HG03442 (cell line): ENCODE measurements around the gene KIRREL1.

ENCODE experiments used
- ATAC-seq: cut with Tn5 transposase; IDR thresholded peaks from one replicate; pipeline ENCODE4 v1.9.1; 2021; ENCODE audit warnings: mild to moderate bottlenecking, moderate library complexity; ENCODE audit not compliant: unreplicated experiment

The KIRREL1 gene

DNA sequence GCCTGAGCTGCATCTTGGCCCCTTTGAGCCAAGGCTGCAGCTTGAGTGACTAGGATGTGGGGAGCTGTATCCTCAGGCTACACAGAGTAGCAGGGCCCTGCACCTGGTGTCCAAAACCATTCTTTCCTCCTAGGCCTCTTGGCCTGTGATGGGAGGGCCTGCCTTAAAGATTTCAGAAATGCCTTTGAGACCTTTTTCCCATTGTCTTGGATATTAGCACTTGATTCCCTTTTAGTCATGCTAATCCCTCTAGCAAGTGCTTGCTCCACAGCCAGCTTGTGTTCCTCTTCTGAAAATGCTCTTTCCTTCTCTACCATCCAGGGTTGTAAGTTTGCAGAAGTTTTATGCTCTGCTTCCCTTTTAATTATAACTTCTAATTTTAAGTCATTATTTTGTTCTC lies 21.7 kb upstream of the KIRREL1 start:
- no peak for ATAC-seq

DNA sequence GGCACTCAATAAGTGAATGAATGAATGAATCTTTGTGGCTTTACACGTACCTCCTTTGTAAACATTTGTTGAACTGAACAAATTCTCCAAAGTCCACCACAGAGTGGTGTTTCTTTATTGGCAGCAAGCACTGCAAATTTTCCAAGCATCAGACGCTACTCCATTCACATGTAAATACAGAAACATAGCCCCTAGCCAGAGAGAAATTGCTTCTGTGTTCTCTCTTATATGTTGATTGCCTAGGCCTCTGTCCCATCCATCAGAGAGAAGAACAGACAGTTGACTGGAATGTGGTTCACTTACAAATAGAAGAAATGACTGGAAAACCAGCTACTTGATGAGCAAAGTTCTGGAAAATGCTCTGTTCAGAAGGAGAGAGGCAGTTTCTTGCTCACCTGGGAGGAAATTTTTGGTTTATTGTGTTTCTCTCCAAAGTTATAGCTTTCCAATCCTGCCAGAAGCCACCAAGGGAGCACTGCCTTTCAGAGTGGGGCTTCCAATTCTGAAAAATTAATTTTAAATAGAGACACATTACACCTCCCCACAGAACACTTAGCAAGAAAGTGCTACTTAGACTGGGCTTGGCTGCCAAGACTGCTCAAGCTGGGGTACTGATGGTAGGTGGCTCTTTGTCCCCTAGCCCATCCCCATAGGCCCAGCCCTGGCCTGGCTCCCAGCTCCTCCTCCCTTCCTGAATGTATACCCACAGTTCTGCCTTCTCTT lies 18.1 kb upstream of the KIRREL1 start:
- no peak for ATAC-seq

DNA sequence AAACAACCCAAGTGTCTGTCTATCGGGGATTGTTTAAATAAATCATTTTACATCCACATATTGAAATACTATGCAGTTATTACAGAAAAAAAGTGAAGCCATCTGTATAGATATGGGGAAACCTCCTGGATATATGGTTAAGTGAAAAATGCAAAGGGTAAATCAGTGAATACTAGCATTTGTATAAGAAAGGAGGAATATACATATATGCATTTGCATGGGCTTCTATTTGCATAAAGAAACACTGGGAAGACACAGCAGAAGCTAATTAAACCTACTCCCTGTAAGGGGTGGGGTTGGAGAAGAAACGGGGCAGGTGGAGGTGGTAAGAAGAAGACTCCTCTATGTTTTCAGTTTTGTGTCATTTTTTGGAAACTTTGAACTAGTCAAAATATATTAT lies 16.6 kb upstream of the KIRREL1 start:
- ATAC-seq, result no peak

DNA sequence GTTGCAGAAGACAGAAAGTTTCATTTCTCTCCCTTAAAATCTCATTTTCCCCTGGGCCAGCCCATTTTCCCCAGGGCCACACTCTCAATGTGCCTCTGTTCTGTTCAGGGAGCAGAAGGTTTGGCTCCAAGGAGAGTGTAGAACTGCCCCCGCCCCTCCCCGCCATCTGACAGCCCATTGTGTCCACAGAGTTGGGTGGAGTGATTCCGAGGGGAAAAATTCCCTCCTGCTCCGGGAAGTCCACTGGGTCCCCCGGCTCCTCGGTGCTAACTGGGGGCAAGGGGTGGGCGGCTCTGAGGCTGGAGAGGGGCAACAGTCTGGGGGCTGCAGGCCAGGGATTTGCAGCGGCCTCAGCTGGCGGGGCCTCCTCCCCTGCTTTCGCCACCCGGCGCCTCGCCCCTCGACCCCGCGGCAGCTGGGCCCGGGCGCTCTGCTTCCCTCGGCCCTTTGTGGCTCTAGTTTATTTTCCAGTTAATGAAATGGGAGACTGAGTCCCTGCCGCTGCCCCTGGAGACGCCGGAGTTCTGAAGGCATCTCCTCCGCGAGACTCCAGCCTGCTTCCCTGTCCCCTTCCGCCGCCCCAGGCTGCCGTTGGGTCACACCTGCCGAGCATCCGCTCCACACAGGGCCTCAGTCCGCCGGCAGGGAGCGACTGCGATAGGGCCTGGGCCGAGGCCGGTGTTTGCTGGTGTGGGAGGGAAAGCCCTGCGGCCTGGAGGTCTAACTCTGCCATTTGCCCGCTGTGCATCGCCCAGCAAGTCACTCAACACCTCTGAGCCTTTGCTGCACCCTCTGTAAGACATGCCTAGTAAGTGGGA lies 14.7 kb upstream of the KIRREL1 start:
- ATAC-seq, result no peak

DNA sequence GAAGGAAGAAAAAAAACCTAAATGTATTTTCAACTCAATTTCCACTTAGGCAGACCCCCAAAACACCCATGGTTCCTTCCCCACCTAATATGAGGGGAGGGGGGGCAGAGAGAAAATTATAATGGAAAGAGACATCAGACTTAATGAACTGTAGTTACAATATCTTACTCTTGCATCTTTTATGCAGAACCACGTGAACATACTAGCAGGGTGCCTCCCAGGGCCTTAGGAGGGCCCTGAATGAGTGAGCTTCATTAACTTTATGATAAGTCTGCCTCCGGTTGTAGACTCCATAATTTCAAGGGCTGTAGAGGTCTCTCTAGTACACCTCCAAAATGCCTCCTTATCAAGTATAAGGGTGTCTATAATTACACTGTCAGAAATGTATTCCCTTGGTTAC lies 11.3 kb upstream of the KIRREL1 start:
- ATAC-seq, result no peak

DNA sequence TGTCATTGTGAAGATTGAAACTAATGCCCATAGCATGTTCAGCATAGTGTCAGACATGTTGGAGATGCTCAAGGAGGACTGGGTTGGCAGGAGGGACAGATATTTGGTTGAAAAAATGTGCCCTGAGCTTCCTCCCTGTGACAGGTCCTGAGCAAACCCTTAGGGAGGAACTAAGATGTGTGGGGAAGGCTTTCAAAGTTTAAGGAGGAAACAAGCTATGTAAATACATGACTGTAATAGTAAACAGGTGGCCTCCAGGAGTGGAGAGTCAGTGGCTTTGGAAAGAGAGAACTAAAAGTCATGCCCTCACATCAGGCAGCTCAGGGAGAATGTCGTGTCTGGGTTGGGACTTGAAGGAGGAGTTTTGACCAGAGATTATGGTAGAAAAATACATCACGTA lies 9.7 kb upstream of the KIRREL1 start:
- no peak for ATAC-seq

DNA sequence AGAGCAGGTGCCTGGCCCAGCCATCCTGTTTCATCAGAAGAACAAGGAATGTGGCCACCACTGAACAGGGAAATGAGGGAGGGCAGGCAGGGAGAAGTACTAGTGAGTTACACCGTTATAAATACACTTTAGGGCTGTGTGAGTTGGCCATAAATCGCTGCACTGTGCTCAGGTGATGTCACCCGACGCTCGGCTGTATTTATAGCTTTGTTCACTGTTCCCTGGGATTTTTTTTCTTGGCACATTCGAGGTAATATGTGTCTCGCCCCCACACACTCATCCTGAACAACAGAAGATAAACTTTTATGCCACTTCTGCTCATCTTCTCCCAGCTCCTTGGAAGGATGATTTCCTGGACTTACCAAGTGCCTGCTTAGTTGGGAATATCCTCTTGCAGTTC lies 9.0 kb upstream of the KIRREL1 start:
- no peak for ATAC-seq

DNA sequence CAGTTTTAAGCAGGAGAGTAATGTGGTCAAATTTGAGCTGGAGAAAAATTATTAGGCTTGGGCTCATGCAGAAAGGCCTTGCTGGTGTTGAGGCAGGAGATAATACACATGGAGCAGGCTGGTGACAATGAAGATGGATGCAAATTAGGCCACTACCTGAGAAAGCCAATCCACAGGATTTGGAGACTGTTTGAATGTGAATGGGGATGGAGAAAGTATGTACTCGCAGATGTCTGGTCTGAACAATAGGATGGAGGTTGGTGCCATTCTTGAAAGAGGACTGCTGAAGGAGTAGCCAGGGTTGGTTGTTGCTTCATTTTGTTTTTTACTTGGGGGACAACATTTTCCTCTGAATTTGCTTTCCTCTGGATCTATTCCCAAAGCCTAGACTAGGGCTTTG lies 8.0 kb upstream of the KIRREL1 start:
- ATAC-seq, result no peak

DNA sequence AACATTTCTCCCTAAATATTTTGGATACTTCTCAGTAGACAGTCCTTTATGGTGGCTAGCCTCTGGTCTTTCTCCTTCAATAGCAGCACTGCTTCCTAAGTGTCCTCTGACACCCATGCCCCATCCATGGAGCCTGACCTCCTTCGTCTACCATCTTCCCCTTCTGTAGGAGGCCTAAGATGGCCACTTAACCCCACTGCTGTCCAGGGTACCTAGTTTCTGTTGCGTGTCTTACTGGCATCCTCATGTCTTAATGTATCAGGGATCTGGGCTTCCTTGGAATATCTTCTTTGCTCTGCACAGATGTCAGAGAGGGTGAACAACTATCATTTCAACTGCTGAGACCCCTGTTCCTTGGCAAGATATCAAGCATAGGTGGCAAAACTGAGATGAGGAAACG lies 5.4 kb upstream of the KIRREL1 start:
- ATAC-seq, result no peak

DNA sequence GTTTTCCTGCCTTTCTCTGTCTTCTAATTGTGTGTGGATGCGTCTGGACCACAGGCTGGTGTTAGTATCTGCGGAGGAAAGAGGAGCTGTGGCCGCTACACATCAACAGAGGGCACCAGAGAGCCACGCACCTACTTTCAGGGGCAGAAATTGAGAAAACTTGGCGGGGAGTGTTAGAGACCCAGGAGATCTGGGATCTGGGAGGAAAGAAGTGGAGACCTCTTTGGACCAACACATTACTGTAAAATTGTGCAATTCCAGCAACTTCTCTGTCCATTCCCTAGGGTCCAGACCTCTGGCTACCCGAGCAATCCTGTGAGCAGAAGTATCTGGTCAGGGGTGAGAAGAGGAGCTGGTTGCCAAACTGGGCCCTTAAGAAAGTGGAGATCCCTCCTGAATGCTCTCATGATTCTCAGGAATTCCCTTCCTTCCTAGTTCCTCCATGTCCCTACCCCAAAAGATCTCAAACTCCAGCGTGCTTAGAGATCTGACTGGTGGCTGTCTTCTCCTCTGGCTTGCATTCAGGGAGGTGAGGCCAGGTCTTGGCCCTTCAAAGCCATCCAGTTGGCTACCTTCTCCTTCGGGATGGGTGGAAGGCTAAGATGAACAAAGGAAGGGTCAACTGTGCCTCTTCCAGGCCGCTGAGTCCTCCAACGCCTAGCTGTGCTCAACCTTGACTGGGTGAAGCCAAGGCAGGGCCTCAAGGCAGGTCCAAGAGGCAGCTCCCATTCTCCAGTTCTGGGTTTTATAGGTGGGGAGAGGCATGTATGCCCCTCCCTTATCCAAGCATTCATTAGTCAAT lies 1.2 kb upstream of the KIRREL1 start:
- no peak for ATAC-seq

DNA sequence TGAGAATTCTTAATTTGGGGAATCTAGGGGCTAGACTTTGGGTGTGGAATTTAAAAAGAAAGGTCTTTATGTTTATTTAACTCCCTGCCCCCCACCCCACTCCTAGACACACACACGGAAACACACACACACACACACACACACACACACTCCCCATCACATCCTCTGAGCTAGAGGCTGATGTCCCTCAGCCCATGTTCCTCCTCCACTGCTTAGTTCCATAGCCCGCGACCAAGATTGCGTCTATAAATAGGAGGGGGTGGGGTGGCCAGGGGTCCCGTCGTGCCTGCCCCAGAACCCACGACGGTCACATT lies 655 bp upstream of the KIRREL1 start:
- no peak for ATAC-seq

DNA sequence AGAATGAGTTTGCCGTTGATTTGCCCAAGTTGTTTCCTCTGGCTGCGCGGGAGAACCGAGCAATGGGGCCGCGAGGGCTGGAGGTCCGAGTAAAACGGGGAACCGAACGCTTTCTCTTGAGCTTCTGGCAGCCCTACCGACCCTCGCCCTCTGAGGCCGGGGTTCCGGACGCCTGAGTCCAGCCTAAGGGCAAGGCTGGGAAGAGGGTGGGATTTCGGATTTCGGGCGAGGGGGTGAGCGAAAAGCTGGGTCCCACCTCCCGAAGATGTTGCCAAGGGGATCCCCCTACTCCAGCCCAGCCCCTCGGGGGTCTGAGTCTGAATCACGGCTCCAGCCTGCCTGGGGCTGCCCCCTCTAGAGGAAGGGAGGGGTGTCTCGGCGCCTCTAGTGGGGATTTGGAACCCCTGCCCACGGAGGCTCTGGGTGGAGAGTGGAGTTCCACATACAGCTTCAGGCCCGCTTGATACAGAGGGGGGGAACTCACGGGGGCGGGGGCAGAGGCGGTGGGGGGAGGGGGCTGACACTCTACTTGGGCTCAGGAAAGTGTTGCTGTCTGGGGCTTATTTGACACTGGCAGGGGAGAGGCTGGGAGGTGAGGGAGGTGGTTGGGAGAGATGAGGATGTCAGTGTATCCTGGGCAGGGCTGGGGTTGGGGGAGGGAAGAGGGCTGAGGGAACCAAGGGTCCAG lies 617 bp downstream of the KIRREL1 start:
- ATAC-seq, result no peak

DNA sequence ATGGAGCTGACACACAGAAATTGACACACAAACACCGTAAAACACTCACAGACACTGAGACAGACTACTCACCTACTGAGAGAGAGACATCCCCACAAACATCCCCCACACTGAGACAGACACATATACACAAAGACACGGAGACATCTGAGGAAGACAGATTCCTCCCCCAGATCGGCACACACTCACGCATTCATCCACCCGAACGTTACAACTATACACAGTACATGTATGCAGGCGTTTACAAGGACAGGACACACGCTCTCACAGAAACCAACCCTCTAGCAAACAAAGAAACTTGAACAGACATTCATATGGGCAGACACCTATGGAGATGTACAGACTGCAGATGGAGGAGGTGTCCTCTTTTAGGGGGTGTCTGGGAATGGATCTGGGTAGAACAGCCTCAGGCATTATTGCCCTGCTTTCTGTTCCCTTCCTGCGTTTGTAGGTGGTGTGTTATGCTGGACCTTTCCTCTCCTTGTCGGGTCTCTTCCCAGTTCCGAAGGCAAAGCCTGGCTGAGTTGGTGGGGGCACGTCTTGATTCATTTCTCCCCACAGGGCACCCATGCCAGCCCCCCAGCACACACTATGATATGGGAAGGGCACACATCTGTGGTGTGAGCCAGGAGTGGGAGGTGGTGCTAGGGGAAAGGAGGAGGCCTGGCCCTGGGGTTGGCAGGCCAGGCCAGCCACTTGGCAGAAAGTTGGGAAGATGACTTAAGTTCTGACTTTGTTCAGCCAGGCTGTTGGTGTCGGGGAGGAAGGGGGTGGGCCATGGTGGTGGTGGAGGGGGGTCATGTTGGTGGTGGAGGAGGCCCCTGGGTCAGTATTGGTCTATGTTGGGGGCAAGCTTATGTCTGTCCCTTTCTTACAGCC lies 1.5 kb downstream of the KIRREL1 start:
- ATAC-seq, result no peak

DNA sequence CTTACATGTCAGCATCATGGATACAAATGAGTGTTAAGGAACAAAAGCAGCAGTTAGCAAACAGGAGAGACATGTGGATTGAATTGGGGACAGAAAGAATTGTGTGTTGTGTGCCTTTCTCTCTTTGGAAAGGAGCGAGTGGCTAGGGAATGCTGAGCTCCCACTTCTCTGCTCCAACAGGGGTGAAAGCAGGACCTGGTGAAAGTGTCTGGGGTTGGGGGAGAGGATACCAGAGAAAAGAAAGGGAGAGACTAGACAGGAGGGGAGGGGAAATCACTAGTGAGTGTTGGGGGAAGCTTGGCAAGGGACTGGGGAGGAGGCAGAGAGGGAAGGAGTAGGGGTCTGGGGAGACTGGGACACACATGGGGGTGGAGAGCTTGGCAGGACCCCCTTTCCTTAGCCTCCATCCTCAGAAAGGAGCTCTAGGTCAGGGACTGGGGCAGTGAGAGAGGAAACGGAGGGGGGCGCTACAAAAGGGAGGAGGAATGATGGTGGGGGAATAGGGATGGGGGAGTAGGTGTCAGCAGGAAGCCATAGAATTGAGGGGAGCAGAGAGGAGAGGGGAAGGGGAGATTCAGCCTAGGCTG lies 2.2 kb downstream of the KIRREL1 start:
- no peak for ATAC-seq

DNA sequence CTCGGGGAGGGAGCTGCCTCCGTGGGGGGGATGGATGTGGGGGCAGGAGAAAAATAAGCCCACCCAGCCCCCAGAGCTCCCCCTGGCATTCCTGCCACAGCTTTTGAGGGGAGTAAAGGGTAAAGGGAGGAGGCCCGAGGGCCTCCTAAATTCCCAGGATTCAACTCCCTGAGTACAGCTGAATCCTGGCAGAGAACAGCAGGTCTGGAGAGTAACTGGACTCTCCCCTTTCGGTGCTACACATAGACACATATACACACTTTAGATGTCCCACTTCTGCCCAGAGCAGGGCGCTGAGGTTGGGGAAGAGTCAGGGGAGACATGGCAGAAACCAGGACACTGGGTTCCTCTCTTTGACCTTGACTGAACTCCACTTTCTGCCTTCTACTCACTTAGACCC lies 3.0 kb downstream of the KIRREL1 start:
- ATAC-seq, result no peak

DNA sequence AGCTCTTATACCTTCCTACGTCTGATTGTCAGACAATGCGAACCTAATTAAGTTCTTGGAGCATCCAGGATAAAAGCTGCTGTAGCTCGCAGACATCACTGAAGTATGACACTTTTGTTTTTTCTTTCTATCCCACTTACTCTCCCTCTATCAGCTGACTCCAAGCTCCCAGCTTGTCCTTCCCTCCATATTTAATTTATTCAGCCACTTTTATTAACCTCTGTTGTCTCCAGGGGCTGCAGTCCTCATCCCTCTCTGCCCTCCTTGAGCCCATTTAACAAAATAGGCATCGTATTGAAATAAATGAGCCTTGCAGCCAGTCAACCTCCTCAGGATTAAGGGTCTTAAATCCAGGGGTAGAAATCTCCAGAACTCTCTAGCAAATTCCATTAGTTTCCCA lies 7.1 kb downstream of the KIRREL1 start:
- ATAC-seq, result no peak

DNA sequence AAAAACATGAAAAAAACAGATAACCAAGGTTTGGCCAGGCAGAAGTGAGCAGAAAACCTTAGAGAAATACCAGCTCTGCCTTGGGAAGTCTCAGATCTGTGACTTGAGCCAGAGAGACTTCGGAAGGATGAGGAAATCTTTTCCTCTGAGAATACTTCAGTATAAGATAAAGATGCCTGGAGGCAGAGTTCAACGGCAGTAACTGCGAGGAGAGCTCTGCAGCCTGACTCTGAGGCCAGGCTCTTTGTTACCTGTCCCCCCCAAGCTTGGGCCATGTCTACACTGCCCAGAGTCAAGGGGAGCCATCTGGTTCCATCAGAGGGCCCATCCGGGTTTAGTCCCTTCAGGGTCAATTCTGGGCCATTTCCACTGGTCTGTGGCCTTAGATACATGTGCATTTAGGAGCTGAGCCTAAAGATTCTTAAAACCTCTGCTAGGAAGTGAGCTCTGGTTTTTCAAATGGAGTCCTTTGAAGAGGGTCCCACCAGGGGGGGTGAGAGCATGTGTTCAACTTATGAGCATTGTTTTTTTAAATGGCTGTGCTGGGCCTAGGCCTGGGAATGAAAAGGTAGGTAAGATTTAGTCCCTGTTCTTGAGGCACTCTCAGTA lies 8.7 kb downstream of the KIRREL1 start:
- no peak for ATAC-seq

DNA sequence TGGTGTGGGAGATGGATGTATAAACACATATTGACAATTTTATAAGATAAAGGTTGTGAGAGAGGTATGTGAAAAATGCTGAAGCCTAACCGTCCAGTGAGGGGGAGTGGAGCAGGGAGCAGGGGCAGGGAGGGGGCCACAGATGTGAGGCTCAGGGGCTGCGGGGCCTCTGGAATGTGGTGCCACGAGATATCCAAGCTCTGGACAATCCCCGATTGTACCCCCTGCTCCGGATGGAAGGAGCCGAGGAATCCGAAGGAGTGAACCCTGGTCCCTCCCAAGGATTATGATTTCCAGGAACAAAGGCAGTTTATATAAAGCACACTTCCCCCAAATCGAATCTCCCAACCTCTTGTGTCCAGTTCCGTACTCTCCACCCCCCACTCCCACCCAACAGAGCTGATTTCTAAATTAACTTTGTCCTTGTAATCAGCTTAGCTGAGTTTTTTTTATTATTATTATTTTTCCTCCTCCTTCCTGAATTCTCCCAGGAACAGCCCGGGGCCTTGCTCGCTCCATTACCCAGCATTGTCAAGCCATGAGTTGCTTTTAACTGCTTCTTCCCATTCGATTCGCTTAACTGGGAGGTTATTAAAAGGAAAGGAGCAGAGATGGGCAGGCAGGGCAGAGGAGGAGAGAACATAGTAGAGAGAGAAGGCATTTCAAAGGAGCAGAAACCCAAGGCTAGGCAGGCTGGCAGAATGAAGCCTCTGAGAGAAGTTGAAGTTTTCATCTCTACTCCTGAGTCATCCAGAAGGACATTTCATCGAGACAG lies 9.4 kb downstream of the KIRREL1 start:
- ATAC-seq, result no peak

DNA sequence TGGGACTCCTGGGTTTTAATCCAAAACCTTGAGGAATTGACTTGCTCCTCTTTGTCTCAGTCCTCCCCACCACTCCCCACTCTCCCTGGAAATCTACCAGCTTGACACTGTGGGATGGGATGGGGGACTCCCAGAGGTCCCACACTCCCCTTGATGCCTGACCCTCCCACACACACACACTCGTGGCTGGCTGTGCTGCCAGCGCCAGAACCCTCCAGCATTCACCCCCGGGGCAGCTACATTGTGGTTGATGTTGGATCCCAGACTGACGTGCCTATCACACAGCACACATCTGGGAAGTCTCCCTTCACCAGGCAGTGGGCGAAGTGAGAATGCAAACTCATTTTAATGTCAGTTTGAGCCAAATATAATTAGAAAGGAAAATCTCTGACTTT lies 10.0 kb downstream of the KIRREL1 start:
- ATAC-seq, result no peak
